ENCODE results near the gene DEFB113.
"Not testable (repeated sequence)": the region's sequence is repeated elsewhere in the genome, so short reads cannot be mapped to it uniquely, and the experiment has no call there.

DEFB113 gene

GRCh38 chr6:49969605-49970004 lies at the start of gene DEFB113:
Gene DEFB113, minus strand, starts transcription at chr6:49969625. Its CDS starts 0 bp downstream, at chr6:49969625.
- no peak for DNase-seq (ENCODE audit: low read depth in 1 of 2, low spot score in 1 of 2)

GRCh38 chr6:50007819-50008218 lies 38.4 kb upstream of the DEFB113 start:
- no peak for DNase-seq (ENCODE audit: low read depth in 1 of 2, low spot score in 1 of 2)

GRCh38 chr6:50003139-50003538 lies 33.7 kb upstream of the DEFB113 start:
- DNase-seq (ENCODE audit: low read depth in 1 of 2, low spot score in 1 of 2), result no peak

DNA sequence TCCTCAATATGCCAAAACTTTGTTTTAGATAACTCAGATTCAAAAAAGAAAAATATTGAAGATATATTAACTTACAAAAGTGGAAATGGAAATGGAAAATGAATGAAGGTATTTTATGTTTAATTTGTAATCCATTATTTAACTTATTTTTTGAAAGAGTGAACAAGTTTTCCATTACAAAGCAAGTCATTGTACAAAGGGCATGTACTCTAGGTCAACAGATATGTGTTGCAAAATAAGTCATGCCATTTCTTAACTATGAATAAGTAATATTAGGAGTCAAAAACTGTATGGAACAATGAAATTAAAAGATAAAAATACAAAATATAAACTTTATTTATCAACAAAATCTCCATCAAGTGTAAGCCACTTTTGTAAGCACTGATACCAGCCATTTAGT lies 25.9 kb upstream of the DEFB113 start:
- no peak for DNase-seq (ENCODE audit: low read depth in 1 of 2, low spot score in 1 of 2)

- DNase-seq (ENCODE audit: low read depth in 1 of 2, low spot score in 1 of 2), result no peak
Observed at GRCh38 chr6:49988900-49989299, 19.5 kb upstream of the DEFB113 start.

GRCh38 chr6:49987749-49988148 lies 18.3 kb upstream of the DEFB113 start:
- DNase-seq (ENCODE audit: low read depth in 1 of 2, low spot score in 1 of 2), result no peak

DNA sequence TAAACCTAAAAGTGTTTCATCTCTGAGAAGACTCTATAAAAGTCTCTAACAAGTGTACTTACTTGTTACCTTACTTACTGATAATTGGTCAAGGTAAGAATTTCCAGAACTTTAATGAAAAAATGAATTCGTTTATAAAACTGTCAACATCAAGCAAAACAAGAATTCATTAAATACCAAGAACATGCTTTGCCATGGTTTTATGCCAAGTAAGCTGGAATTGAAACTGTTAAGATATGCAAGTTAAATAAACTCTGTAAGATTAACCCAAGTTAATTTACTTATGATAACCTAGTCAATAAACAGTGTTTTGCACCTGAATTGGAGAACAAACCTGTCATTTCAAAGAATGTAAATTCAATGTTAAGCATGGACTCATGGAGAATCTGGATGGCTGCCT lies 17.1 kb upstream of the DEFB113 start:
- no peak for DNase-seq (ENCODE audit: low read depth in 1 of 2, low spot score in 1 of 2)

DNA sequence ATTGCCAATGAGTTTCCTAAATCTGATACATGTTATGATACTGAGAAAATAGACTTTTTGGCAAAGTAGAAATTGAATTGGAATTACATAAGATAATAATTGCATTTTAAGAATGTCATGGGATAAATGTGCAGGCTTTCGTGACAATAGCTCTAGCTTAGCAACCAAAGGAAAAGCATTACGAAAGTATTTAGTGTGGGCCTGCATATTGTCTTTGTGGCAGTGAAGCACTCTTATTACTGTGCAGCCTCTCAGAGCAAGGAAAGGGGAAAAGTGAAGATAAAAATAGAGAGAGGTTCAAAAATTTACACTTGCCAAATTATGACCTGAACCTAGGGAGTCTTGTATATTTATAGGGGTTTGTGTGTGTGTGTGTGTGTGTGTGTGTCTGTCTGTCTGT lies 12.6 kb upstream of the DEFB113 start:
- DNase-seq (ENCODE audit: low read depth in 1 of 2, low spot score in 1 of 2), result no peak

DNA sequence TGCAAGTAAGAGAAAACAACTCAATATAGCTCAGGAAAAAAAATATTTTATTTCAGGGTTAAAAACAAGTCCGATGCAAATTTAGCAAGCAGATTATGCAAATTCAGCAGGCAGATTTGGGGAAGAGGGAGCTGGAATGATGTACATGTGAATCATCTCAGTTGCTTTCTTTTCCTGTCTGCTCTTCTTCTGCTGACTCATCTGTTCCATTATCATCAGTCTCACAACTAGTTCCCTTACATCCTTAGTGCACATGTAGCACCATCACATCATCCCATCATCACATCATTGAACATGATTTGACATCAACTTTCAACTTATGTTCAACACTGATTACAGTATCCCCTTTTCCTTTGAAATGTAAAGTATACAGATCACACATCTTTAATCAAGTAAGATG lies 11.5 kb upstream of the DEFB113 start:
- DNase-seq (ENCODE audit: low read depth in 1 of 2, low spot score in 1 of 2), result no peak

GRCh38 chr6:49979584-49979983 lies 10.2 kb upstream of the DEFB113 start:
- DNase-seq (ENCODE audit: low read depth in 1 of 2, low spot score in 1 of 2), result no peak

GRCh38 chr6:49978332-49979226 lies 9.2 kb upstream of the DEFB113 start:
- no peak for DNase-seq (ENCODE audit: low read depth in 1 of 2, low spot score in 1 of 2)

GRCh38 chr6:49966823-49967222 lies 2.6 kb downstream of the DEFB113 start:
- DNase-seq (ENCODE audit: low read depth in 1 of 2, low spot score in 1 of 2), result no peak

- DNase-seq (ENCODE audit: low read depth in 1 of 2, low spot score in 1 of 2), result no peak
Observed at GRCh38 chr6:49966334-49966733, 3.1 kb downstream of the DEFB113 start.

GRCh38 chr6:49964064-49964463 lies 5.4 kb downstream of the DEFB113 start, which contains the start of gene DEFB114:
Gene DEFB114, minus strand, starts transcription at chr6:49964164. Its CDS starts 59 bp downstream, at chr6:49964105.
- DNase-seq (ENCODE audit: low read depth in 1 of 2, low spot score in 1 of 2), result no peak

- no peak for DNase-seq (ENCODE audit: low read depth in 1 of 2, low spot score in 1 of 2)
Observed at GRCh38 chr6:49958180-49958579, 11.2 kb downstream of the DEFB113 start.

DNA sequence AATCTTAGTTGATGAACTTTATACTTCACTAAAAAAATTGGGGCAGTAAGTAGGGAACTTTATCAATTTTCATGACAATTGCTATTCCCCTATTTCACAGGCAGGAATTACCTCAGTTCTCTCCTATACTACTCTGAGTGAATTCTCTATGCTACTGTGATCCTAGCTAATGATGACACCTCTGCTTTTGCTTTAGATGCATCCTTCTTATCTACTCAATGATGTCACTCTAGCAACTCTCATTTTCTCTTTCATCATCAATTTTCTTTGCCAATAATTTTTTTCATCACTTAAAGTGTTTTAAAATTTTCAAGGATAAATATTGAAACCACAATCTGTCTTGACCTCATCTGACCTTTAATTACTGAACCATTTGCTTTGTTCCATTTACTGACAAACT lies 13.6 kb downstream of the DEFB113 start:
- DNase-seq (ENCODE audit: low read depth in 1 of 2, low spot score in 1 of 2), result no peak

DNA sequence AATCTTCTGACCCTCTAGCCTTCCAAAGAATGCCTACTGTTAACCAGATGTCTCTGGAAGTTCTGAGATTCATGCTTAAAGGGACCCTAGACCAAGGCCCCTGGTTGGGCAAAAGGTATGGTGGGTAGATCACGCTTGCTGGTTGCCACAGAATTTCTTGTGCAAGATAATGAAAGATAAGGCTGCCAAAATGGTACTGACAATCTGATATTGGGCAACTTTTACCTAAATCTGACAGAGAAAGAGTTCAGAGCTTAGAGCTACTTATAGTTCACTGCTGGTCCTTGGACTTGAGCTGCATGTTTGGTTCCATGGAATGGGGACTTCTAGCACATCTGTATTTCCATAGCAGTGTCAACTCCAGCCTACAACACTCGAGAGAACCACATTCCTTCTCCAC lies 17.5 kb downstream of the DEFB113 start:
- DNase-seq (ENCODE audit: low read depth in 1 of 2, low spot score in 1 of 2), result no peak

DNA sequence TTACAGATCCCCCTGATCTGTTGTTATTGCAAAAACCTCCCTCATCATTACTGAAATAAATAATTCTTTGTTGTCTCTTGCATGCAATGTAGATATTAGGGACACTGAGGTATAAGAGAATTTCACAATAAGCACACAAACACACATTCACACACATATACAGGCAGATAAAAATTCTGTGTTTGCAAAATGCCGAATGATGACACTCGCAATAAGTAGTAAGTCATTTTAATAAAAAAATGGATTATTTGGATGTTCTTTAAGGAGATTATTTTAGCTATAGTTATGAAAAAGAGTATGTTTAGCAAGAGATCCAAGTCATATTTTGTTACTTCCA lies 19.0 kb downstream of the DEFB113 start:
- DNase-seq (ENCODE audit: low read depth in 1 of 2, low spot score in 1 of 2), result no peak

DNA sequence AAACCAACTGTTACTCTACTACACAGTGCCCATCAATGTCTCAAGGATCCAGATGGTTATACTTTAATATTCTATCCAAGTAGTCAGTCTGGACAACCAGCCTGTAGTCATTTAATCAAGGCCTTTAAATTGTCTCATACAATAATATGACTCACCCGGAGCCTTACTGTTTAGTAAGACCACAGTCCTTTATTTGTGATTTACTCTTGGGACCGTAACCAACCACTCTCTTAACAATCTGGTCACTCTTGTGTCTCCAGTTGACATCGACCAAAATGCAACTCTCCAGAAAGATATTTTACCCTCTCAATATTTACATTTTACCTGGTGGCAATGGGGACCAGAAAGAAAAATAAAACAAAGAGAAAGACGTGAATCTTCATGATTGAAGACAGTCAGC lies 20.4 kb downstream of the DEFB113 start:
- DNase-seq (ENCODE audit: low read depth in 1 of 2, low spot score in 1 of 2), result no peak

GRCh38 chr6:49946835-49947234 lies 22.6 kb downstream of the DEFB113 start:
- no peak for DNase-seq (ENCODE audit: low read depth in 1 of 2, low spot score in 1 of 2)

GRCh38 chr6:49944068-49944467 lies 25.4 kb downstream of the DEFB113 start:
- DNase-seq (ENCODE audit: low read depth in 1 of 2, low spot score in 1 of 2), result not testable (repeated sequence)

DNA sequence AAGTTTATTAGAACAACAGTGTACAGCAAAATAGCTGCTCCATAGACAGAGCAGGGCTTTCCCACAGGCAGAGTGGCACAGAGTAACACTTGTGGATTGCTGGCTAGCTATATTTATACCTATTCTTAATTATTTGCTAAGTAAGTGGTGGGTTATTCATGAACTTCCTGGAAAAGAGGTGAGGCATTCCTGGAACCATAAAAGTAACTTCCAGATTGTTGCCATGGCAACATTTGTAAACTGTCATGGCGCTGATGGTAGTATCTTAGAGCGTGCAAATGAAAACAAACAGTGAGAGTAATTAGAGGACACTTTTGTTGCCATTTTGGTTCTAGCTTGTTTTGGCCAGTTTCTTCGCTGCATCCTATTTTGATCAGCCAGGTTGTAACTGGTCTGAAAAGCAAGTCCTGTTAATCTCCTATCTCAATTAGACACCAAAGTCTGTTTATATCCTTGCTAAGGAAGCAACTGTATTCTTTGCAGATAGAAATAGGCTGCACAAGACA lies 29.4 kb downstream of the DEFB113 start:
- no peak for DNase-seq (ENCODE audit: low read depth in 1 of 2, low spot score in 1 of 2)

- DNase-seq (ENCODE audit: low read depth in 1 of 2, low spot score in 1 of 2), result no peak
Observed at GRCh38 chr6:49937811-49938210, 31.6 kb downstream of the DEFB113 start.

Data from stimulated activated CD4-positive, alpha-beta T cell treated with anti-CD3 and anti-CD28 coated beads, Interleukin-15, amount 100 ng/mL, for 1 hour (primary cell).